ENCODE data around the gene FGFRL1.

DNA sequence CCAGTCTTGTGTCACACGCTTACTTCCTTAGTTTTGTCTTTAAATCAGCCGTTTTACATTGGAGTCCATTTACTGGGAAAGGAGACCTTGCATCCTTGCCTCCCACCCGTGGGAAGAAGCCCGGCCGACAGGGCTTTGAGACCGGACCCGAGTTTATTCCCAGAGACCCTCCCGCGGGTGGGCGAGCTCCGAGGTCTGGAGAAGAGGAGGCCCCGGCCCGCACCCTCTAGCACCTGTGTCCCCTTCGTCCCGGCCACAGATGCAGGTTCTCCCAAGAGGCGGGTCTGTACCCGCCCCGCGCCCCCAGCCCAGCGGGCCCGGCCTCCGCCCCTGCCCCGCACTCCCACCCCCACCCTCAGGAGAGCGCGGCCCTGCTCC is 14.4 kb upstream of the FGFRL1 start:
- TF ChIP-seq, protein P1, sequence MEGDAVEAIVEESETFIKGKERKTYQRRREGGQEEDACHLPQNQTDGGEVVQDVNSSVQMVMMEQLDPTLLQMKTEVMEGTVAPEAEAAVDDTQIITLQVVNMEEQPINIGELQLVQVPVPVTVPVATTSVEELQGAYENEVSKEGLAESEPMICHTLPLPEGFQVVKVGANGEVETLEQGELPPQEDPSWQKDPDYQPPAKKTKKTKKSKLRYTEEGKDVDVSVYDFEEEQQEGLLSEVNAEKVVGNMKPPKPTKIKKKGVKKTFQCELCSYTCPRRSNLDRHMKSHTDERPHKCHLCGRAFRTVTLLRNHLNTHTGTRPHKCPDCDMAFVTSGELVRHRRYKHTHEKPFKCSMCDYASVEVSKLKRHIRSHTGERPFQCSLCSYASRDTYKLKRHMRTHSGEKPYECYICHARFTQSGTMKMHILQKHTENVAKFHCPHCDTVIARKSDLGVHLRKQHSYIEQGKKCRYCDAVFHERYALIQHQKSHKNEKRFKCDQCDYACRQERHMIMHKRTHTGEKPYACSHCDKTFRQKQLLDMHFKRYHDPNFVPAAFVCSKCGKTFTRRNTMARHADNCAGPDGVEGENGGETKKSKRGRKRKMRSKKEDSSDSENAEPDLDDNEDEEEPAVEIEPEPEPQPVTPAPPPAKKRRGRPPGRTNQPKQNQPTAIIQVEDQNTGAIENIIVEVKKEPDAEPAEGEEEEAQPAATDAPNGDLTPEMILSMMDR (IDR thresholded peaks at IDR 0.05; ENCODE audit: low read depth, low read length) = no peak
- TF ChIP-seq EZH2phosphoT487 (IDR thresholded peaks at IDR 0.05; ENCODE audit: low read depth) = no peak
